NCI-H226 (cell line): ENCODE results near the gene CRYBG3.
"Not testable (repeated sequence)": the region's sequence is repeated elsewhere in the genome, so short reads cannot be mapped to it uniquely, and the experiment has no call there.

Experiments used
- DNase-seq: peaks from one replicate; pipeline ENCODE4 v3.0.0-alpha.2; 2015

The CRYBG3 gene

DNA sequence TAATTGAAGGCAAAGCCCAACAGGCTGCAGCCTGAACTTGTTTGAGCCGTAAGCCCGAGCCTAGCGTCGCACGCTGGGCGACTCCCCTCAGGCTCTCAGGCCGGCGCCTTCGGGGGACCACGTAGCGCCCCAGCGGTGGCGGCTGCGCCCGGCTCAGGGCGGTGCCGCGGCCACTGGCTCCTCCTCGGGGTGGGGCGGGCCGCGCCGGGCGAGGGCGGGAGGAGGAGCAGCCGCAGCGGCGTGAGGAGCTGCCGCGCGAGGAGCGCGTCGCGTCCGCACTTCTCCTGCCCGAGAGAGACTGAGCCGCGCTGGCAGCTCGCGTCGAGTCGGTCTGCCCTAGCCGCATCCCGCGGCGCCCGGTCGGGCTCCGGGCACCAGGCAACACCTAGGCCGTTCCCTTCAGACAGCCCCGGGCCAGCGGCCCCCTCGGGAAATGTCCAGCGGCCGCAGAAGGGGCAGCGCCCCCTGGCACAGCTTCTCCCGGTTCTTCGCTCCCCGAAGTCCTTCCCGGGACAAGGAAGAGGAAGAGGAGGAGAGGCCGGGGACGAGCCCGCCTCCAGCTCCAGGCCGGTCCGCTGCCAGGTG, at the start of gene CRYBG3:
Gene CRYBG3 (plus strand): TSS at position 238 of the 585 bp plus-strand sequence. CDS start 196 bp downstream, at position 434.
- DNase-seq, result peak; percentile 80

DNA sequence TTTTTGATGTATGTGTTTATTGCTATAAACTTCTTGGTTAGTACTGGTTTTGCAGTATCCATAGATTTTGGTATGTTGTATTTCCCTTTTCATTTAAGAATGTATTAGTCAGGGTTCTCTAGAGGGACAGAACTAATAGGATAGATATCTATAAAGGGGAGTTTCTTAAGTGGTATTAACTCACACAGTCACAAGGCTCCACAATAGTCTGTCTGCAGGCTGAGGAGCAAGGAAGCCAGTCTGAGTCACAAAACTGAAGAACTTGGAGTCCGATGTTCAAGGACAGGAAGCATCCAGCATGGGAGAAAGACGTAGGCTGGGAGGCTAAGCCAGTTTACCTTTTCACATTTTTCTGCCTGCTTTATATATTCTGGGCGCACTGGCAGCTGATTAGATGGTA, 48.9 kb upstream of the CRYBG3 start:
- DNase-seq, result no peak

DNA sequence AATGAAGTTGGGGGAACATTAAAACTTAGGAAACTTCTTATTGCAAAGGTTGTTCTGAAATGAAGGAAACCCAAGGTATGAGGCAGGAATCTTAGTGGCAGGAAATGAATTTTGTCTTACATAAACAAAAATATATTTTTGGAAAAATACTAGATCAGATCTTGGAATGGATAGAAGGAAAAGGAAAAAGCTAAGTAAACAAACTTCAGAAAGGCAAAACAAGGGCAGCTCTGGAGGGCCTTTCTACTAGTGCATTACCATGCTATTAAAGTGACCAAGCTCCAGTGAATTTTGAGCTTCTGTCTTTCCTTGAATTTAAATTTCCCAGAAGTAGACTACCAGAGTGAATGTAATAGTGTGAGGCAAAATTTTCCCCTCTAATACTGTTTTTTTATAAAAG, 43.7 kb upstream of the CRYBG3 start:
- DNase-seq, result no peak

DNA sequence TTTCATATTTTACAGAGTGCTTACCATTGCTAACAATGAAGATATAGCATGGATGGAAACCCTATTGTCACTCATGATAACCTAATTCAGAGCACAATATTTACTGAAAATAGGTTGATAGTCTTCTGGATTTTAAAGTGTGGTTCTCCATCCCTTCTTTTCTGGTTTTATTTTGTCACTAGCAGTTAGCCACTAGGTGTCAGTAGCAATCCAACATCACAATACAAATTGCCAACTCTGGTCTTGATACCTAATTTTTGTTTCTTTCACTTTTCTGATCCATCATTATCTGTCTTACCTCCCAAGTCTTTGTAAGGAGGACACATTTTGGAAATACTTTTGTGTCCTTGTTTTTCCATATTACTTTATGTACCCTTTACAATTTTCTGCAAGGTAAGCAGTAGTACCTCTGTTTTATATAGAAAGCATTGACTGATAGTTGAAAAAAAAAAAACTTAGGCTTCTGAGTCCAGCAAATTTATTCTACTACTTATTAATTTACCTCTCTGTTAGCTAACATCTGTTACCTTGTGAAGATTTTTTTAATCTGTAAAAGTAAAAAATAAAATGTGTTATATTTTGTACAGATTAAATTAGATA, 28.3 kb upstream of the CRYBG3 start:
- no peak for DNase-seq

DNA sequence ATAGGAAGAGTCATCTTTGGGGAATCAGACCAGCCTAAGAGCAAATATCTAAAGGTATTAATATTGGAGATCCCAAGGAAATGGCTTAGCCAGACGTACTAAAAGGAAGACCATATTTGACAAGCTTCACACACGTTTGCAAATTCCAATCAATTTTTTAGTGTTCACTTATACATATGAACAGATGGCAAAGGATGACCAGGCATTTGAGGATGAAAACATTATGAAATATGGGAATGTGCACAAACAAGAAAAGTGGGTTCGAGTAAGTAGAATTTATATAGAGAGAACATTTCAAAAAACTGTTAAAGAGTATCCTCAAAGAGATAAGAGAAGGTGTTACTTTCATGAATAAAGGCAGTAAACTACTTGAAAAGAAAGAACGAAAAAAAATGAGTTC, 25.9 kb upstream of the CRYBG3 start:
- DNase-seq, result no peak

DNA sequence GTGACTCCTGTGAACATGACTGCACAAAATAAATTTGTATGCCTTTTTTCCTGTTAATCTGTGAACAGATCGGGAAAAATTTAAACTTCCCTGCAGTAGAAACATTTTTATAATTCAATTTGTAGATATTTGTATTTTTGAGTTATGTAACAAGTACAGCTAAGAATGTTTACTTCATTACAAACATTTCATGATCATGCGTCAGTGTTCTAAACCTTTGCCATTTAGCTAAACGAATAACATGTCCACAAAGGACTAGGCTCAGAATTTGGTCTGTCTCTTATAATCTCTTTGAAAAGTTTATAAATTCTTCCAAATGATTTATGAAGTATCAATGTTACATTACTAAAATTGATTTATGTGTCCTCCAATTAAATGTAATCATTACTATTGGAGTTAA, 17.3 kb upstream of the CRYBG3 start:
- DNase-seq, result no peak

DNA sequence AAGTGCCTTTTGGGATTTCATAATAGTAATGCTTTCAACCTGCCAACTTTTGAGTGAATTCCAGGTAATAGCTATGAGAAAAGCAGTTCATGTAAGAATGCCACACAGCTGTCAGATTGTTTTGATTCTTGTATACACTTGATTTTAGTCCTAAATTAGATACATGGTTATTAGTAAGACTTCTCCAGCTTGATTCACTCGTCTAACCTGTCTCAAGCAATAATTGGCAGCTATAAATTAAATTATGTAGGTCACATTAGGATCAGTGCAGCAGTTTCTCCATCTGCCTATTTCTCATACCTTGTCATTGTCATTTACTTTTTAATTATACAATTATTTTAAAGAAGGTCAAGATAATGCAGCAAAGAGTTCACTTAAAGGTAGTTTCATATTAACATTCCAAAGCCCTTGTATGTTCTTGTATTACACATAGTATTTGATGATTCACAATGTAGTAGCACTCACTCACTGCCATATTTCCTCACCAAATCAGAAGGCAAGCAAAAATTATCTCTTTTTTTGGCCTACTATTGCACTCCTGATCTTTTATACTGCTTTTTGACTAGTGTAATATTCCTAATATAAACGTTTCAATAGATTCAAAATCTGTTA, 10.9 kb upstream of the CRYBG3 start:
- peak; percentile 44 for DNase-seq

DNA sequence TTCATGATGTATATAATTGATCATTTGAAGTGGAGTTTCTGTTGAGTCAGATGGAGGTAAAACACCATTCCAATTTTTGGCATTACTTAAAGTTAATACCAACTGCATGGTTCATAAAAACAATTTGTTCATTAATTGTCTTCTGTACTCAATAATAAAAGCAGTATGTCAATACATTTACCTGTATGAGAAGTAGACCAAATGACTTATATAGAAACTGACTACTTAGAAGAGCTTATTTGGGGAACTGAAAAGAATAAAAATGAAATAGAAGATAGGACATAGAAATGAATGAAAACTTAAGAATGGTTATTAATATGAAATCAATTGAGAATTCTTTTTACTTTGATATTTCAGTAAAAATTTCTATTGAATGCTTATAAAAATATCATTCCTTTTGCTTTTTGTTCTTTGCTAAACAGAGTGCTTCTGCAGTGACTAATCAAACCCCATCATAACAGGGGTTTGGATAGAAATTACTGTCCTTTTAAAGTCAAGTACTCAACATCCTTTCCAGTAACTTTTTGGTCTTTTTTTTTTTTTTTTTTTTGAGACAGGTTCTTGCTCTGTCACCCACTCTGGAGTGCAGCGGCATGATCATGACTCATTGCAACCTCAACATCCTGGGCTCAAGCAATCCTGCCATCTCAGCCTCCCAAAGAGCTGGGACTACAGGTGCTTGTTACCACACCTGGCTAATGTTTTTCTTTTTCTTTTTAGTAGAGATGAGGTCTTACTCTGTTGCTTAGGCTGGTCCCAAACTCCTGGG, 6.5 kb upstream of the CRYBG3 start:
- DNase-seq, result no peak

DNA sequence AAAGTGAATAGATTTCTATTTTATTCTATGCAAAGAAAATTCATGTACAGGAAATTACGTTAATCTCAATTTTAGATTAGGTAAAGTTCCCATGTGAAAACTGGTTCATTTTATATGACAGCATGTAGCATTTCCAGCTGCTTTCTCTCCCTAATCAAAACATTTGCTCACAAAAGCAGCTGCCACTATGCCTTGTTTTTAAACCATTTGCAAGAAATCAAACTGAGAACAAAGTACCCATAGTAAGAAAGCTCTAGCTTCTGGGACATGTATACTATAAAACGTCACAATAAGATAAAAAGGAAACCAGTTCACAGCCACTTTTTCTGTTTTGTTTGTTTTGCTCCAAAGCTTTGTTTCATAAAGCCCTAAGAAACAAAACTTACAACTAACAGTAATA, 5.0 kb upstream of the CRYBG3 start:
- DNase-seq, result no peak

DNA sequence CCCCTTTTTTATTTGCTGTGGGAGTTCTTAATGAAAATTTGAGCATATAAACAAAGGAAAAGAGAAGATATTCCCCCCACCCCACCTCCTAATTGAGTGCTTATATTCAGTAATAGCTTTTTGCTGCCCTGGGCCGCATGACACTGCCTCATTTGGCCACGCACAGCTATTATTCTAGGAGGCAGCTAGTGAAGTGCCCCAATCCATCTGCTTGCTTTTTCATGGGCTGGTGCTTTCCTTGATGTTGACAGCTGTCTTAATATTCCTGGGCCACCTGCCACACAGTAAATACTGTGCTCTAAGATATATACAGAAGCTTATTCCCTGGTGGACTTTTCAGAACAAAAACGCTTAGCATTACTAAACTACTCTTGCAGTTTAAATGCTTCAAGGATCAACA, 3.8 kb upstream of the CRYBG3 start:
- DNase-seq, result no peak

DNA sequence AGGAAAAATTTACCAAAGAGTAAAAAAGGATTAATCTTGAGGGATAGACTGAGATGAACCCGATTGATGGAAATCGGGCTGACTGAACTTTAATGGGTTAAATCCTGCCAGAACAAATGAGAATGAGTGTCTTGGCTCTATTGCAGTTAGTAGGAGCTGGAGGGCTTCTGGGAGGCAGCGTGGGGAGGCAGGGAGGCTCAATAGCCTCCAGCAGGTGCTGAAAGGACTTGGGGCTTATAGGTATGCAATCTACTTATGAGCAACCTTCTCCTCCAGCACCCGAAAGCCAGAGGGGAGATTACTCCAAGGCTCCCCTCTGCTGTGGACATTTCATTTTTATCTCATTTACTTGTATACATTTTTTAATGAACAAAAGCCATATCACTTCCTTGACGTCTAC, 1.0 kb upstream of the CRYBG3 start:
- DNase-seq, result no peak

DNA sequence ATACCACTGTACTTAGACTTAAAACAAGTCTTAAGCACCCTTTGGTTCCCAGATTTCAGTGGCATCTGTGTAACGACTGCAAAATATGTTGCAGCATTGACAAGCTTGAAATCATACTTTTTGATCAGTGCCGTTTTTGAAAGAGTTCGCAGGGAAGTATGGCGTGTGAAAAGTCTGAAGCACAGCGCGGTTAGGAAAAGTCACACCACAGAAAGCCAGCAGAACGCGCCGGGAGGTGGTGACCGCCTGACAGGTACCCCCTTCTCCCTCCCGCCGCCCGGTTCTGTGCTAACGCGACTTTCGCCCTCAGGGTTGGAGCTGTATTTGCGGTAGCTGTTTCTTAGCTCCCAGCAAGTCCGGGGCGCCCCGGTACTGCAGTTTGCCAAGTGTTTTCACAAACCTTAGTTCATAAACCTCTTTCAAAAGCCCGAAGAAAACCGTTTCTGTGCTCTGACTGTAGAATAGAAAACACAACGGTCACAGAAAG, 481 bp upstream of the CRYBG3 start:
- peak; percentile 9 for DNase-seq

DNA sequence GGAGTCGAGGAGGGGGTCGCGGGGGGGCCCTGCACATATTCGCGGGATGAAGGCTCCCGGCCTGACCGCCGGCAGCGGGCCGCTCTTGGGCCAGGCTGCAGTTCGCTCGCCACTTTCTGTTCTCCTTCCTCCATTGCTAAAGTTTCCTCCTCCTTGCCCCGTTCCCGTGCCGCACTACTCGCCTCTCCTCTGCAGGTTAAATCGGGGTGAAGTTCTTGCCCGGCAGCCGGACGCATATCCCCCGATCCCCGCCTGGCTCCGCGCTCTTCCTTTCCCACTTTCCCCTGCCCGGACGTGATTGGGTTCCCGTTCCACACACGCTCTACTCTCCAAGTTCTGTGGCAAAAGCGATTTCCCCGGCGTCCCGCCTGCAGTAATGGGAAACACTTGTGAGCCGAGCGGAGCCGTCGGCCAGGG, 556 bp downstream of the CRYBG3 start:
- peak; percentile 23 for DNase-seq

DNA sequence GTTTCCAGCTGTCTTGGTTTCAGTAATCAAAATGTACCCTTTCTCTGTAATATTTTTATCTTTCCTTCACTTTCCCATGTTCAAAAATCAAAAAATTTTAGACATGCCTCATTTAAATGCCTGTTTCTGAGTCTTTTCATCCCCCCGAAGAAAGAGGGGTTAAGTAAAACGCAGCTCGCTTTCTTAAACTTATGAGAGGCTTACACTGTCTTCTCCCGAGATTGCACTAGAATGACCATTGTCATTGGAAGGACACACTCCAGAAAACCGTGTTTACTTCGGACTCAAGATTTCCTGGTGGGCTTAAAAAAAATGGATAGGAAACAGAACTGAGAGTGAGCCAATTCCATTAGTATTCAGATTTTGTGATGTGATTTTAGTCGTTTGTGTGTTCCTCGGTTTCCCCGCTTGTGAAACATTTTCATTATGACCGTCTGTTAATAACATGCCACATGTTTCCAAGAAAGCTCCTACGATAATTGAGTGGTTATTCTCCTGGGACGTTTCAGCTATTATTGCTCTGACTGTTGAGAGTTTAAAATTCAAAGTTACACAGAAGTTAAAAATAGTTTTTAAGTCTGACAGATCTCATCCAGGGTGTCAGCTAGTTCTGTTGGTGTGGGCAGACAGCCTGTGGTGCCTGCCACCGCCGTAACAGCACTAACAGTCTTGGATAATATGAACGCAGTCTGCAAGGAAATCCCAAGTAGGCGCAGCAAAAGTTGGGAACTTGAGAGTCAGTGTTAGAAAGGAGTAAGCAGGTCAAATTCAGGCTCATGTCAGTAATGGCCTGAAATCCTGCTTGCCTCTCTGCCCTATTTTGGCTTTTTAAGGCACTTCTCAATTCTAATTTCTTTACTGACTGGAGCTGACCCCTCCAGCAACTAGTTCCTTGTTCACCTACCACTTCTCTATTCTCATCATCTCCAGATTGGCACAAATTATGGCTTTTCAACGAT, 1.5 kb downstream of the CRYBG3 start:
- no peak for DNase-seq

DNA sequence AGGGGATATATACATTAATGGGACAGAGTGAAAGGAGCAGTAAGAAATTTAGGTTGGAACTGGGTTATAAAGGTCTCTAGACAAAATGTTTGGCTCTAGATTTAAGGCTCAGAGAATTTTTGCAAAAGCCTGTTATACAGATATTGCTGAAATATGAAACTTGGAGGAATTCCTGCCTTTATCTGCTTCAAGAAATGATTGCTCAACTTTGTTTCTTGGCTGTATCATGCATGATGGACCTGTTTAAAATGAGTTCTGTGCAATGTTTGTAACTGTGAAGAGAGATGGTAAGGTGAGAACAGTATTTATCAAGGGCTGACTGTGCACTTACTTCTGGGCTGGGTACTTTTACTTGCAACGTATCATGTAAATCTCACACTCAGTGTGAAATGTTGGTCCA, 3.3 kb downstream of the CRYBG3 start:
- DNase-seq, result peak; percentile 47

DNA sequence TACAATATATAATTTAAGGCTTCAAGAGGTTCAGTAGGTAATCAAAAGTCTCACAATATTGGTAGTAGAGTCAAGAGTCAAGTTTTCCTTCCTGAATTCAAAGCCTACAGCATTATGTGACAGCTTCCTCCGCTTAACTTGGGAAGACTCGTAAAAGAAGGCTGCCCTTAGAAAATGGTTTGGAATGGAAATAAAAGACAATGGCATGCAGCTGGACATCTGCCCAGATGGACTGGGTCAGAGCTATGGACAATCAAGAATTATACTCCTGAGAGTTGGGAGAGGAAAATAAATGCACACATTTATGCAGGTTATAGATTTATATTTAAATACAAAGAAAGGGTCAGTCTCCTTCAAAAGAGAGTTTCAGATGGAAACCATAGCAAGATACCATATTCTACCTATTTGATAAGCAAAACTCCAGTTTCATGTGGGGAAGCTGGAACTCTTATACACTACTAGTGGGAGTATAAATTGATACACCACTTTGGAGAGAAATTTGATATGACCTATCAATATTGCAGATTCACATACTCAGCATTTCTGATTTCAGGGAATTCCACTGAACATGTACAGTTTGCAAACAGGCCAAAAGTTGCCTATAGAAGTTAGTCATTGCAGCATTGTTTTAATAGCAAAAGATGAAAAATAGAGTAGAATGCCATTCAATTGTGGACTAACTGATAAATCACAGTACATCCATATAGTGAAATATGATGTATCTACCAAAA, 6.1 kb downstream of the CRYBG3 start:
- DNase-seq, result peak; percentile 17

DNA sequence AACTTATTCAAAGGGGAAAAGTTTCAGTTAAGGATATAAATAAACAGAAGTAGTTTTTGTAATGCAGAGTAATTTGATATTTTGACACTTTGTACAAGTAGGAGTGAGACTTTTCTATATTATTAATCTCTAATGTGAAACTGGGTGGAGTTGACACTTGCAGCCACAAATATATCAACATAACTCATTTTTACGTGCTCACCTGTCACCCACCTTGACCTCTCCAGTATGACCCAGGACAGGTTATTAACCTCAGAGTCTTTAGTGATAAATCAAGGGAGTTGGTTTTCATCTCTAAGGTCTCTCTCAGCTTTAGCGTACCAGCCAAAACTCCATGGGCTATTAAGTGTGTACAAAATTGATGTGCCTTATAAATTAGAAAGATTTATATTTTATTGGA, 7.4 kb downstream of the CRYBG3 start:
- no peak for DNase-seq

DNA sequence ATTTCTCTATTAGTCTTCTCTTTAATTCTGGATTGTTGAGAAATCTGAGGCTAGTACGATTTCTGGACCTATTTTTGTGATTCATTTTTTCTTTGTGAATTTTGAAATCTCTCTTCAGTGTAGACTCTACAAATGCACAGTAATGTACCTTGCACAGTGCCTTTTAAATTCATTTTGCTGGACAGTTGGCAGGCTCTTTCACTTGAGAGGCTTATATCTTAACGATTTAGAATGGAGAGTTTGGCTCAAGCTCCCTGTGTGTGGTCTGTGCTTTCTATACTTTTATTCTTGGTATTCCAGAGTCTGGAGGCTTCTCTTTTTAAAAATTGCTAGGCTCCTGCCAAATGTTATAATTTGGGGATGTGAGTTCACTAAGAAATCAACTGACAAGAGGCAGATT, 8.8 kb downstream of the CRYBG3 start:
- no peak for DNase-seq

DNA sequence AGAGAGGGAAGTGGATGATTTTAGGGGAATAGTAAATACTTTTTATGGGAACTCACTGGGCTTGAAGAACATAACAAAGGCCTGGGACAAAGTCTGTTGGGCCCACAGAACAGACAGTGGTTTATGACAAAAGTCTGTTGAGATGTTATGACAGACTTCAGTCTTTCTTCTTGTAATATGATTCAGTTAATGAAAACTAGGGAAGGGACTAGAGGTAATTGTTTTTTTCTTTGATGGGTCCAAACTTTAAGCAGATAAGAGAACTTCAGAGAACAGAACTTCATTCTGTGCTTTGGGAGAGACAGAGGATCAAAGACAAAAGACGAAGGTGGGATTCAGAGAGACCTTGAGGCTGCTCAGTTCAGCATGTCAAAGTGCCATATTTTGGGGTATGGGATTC, 9.3 kb downstream of the CRYBG3 start:
- DNase-seq, result no peak

DNA sequence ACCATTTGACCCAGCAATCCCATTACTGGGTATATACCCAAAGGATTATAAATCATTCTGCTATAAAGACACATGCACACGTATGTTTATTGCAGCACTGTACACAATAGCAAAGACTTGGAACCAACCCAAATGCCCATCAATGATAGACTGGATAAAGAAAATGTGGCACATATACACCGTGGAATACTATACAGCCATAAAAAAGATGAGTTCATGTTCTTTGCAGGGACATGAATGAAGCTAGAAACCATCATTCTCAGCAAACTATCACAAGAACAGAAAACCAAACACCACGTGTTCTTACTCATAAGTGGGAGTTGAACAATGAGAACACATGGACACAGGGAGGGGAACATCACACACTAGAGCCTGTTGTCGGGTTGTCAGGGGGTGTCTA, 11.4 kb downstream of the CRYBG3 start:
- not testable (repeated sequence) for DNase-seq

DNA sequence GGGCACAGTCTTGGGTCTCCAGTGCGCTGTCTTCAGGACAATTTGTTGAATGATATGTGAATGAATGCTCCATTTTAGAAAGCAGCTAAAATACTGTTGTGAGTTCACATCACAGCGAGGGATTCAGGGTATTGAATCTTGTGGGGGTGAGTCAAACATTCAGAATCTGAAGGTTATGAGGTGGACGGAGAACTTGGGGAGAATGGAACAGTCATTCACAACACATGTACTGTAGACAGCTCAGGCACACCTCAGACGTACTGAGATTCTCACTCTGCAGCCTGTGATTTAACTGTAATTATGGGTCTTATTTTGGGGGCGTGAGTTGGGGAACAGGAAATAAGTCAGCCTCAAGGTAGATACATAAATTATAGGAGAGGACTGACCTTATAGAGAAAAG, 13.9 kb downstream of the CRYBG3 start:
- peak; percentile 52 for DNase-seq

DNA sequence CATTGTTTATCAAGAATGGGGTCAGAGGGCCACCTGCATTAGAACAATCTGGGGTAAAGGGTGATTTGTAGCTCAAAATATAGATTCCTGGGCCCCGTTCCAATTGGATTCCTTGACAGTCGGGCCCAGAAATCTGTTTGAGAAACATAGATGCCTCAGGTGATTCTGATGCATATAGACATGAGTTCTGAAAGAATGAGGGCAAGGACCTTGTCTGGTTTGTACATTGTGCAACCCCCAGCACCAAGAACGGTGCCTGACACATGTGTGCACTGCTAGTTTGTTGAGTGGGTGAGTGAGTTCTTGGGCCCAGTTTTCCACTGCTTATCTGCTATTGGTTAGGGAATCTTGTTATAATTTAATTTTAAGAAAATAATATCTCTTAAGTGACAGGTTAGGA, 16.6 kb downstream of the CRYBG3 start:
- peak; percentile 7 for DNase-seq
